Heart left ventricle (tissue), 16 donors: ENCODE measurements around the gene NDUFA5. TPM values are rescaled to one million over a fixed set of nuclear protein-coding genes. Genes with fewer than 3 reads are reported as not detected.

Experiments used
- ATAC-seq, 4 donors: fragments of 200-7000 bp; cut with Tn5 transposase; one replicate each; pipeline ENCODE4 v1.9.1; 2020 to 2022; ENCODE audit warnings: moderate library complexity in 4 of 4, mild to moderate bottlenecking in 3 of 4, moderate number of reproducible peaks in 1 of 4
- DNase-seq, 5 donors: peaks; one replicate each; pipeline ENCODE4 v3.0.0-alpha.2; 2020
- H3K27ac ChIP-seq, 12 donors: fragments of 200-600 bp; sonication (generic) in 4 of 12; one replicate each; pipeline versions ENCODE4 v1.5.0 to v1.8.0; 2016 to 2022; ENCODE audit warnings: mild to moderate bottlenecking in 2 of 12
- H3K27me3 ChIP-seq, 9 donors: fragments of 200-600 bp; sonication (generic) in 2 of 9; one replicate each; pipeline versions ENCODE4 v1.5.1 to v1.8.0; 2016 to 2022; ENCODE audit warnings: mild to moderate bottlenecking in 3 of 9
- H3K36me3 ChIP-seq, 9 donors: fragments of 200-600 bp; sonication (generic) in 2 of 9; one replicate each; pipeline versions ENCODE4 v1.5.0 to v1.8.0; 2018 to 2022; ENCODE audit warnings: mild to moderate bottlenecking in 2 of 9
- H3K4me1 ChIP-seq, 12 donors: fragments of 200-600 bp; sonication (generic) in 4 of 12; one replicate each; pipeline versions ENCODE4 v1.5.0 to v1.8.0; 2016 to 2022; ENCODE audit warnings: mild to moderate bottlenecking in 3 of 12
- H3K4me3 ChIP-seq, 12 donors: fragments of 200-600 bp; sonication (generic) in 4 of 12; one replicate each; pipeline versions ENCODE4 v1.5.0 to v1.8.0; 2017 to 2022; ENCODE audit warnings: mild to moderate bottlenecking in 9 of 12, moderate library complexity in 4 of 12
- H3K9me3 ChIP-seq, 12 donors: fragments of 200-600 bp; sonication (generic) in 4 of 12; one replicate each; pipeline versions ENCODE4 v1.5.0 to v1.8.0; 2016 to 2022; ENCODE audit warnings: mild to moderate bottlenecking in 1 of 12
- CTCF ChIP-seq, 12 donors: fragments of 200-600 bp; sonication (generic) in 4 of 12; IDR thresholded peaks; one replicate each; pipeline versions ENCODE4 v1.5.0 to v1.8.0; 2018 to 2022; ENCODE audit warnings: antibody characterized with exemption in 12 of 12, mild to moderate bottlenecking in 5 of 12
- POLR2A ChIP-seq, 2 donors: fragments of 450-650 bp; IDR thresholded peaks; one replicate each; pipeline ENCODE4 v1.6.1; 2017; ENCODE audit warnings: antibody characterized with exemption in 2 of 2, mild to moderate bottlenecking in 2 of 2, moderate library complexity in 2 of 2
- WGBS, 4 donors: extraction: QIAGEN DNeasy Blood & Tissue Kit in 2 of 4; methylation state at CpG; one replicate each; pipeline versions ENCODE4 v1.1.5 to v1.1.7; 2013 to 2018; 5-methylcytosine and 5-hydroxymethylcytosine counted together
- intact Hi-C, 10 donors: fragments of 100-400 bp; cut with DNase I; formaldehyde crosslinking; loops; one replicate each; pipeline versions ENCODE4 v1.11.1 to v1.14.2; 2022
- polyA plus RNA-seq, 2 donors: library from polyadenylated mRNA; stranded (reverse); fragments of 200-250 nt; gene quantifications; one replicate each; pipeline ENCODE4 v1.2.3, GENCODE V29; 2013
- total RNA-seq, 9 donors: library from RNA; depleted of rRNA in 2 of 9; stranded (reverse); fragments of >200 nt in 2 of 9; fragmentation: NEBNext Ultra II Directional in 3 of 9; extraction: Animal tissue kit (Norgen Biotek cat#: 25700) in 3 of 9; gene quantifications; one replicate each; pipeline versions ENCODE4 v1.1.0 to v1.2.4, GENCODE V29; 2016 to 2023
- donor health status: ischemic (EF 13 %, LVEDD 7.1; RV severe dilation, severe dysfunction).
- donor health status: healthy with polysubstance abuse.
- donor health status: DM: no; HTN: yes; CAD: no.
- donor health status: DM: no; HTN: no; CAD: no.
- donor health status: ischemic (EF 25% LVEDD 6.9; RV normal size, moderate dysfunction).
- donor health status: ischemic (EF 25% LVEDD 5.7; RV mildly dilated, moderate dysfunction).
- donor health status: healthy.
- donor health status: DM: yes; HTN: yes; CAD: no.
- donor health status: ischemic (EF 35%, LVEDD 5.7; RV mildly dilated, moderate dysfunction).
- donor health status: nonischemic (EF 11% LVEDD 7.7; RV severe dilation, severe dysfunction).
- donor health status: DM: yes; HTN: yes; CAD: no.
- donor health status: PGD.
- donor health status: ischemic (EF 29% LVEDD 5.4; RV normal size, mild dysfunction).
- donor health status: nonischemic (EF 23%, LVEDD 6.1; RV moderate dilation, normal function).

The NDUFA5 gene
- total and polyA plus RNA-seq, 11 donors = 109 to 415 (median 245) TPM

- H3K4me3 ChIP-seq = no peak overlapping the region
- no peak for TF ChIP-seq CTCF (IDR thresholded peaks at IDR 0.05)
- TF ChIP-seq POLR2A (IDR thresholded peaks at IDR 0.05) = no peak
- intact Hi-C loops = loop anchor here in 9 of 10 donors (5.0 to 10.0 kb wide), 5 partner anchors 45 to 382 kb away; no protein-coding TSS in a partner anchor
- peaks cover 0 to 8% (median 0%) of the 10 kb centered on the region in 12 donors for H3K9me3 ChIP-seq
- no peak for DNase-seq
- no peaks in the 10 kb centered on the region for H3K36me3 ChIP-seq
- H3K27me3 ChIP-seq = peaks cover 0 to 4% (median 0%) of the 10 kb centered on the region in 9 donors
- no peak overlapping the region for H3K27ac ChIP-seq
- peaks cover 0 to 2% (median 0%) of the 10 kb centered on the region in 12 donors for H3K4me1 ChIP-seq
- WGBS, 4 donors = 78 to 88% (median 82%) methylated on average over 3 of the region's 3 CpGs
- no peak for ATAC-seq
Measured at GRCh38 chr7:123492485-123492884, 65.1 kb downstream of the NDUFA5 start.

Other genes with a start within 250 kb of the NDUFA5 start
- gene IQUB, start 23.2 kb downstream of the NDUFA5 start, total RNA-seq = 1 to 10 TPM in 1 of 9 donors, under 1 TPM in 8; 0.24 to 1.3 (median 0.63) TPM
- under 1 TPM in 1 of 2 donors, not detected in 1; 0.19 TPM for gene IQUB, start 23.2 kb downstream of the NDUFA5 start, polyA plus RNA-seq
- gene ASB15, start 44.0 kb upstream of the NDUFA5 start, total RNA-seq = 10 to 100 TPM; 25.4 to 77.1 (median 45.9) TPM
- 10 to 100 TPM in 1 of 2 donors, 1 to 10 TPM in 1; 2.2 to 20.9 TPM for gene ASB15, start 44.0 kb upstream of the NDUFA5 start, polyA plus RNA-seq
- 1,000 to 10,000 TPM in 3 of 9 donors, 100 to 1,000 TPM in 6; 348 to 1,479 (median 780) TPM for gene LMOD2, start 98.0 kb upstream of the NDUFA5 start, total RNA-seq
- 100 to 1,000 TPM; 202 to 467 TPM for gene LMOD2, start 98.0 kb upstream of the NDUFA5 start, polyA plus RNA-seq
- gene WASL, start 191.2 kb upstream of the NDUFA5 start, total RNA-seq = 10 to 100 TPM; 20.1 to 30.3 (median 26.4) TPM
- gene WASL, start 191.2 kb upstream of the NDUFA5 start, polyA plus RNA-seq = 10 to 100 TPM; 11.2 to 23.3 TPM